Sigmoid colon (tissue), 7 donors: ENCODE data around the gene OTUD4. TPM values are rescaled to one million over a fixed set of nuclear protein-coding genes. Genes with fewer than 3 reads are reported as not detected.

Source experiments
- DNase-seq: peaks from one replicate; pipeline ENCODE4 v3.0.0-alpha.2; 2019
- H3K27ac ChIP-seq, 4 donors: fragments of 200-600 bp; sonication (generic); one replicate each; pipeline ENCODE4 v1.5.1; 2016 to 2019; ENCODE audit warnings: mild to moderate bottlenecking in 1 of 4
- H3K27me3 ChIP-seq, 3 donors: fragments of 200-600 bp; sonication (generic); one replicate each; pipeline ENCODE4 v1.5.1; 2019; ENCODE audit warnings: mild to moderate bottlenecking in 1 of 3
- H3K36me3 ChIP-seq, 4 donors: fragments of 200-600 bp; sonication (generic); one replicate each; pipeline ENCODE4 v1.5.1; 2016 to 2019
- H3K4me1 ChIP-seq, 4 donors: fragments of 200-600 bp; sonication (generic); one replicate each; pipeline ENCODE4 v1.5.1; 2017 to 2019
- H3K4me3 ChIP-seq, 4 donors: fragments of 200-600 bp; sonication (generic); one replicate each; pipeline ENCODE4 v1.5.1; 2017 to 2019; ENCODE audit warnings: mild to moderate bottlenecking in 2 of 4, moderate library complexity in 1 of 4
- H3K9me3 ChIP-seq, 4 donors: fragments of 200-600 bp in 3 of 4; sonication (generic) in 3 of 4; one replicate each; pipeline versions ENCODE4 v1.5.1 to v1.6.1; 2013 to 2019
- EP300 ChIP-seq, 4 donors: sonication (generic); formaldehyde crosslinking; IDR thresholded peaks; one replicate each; pipeline ENCODE4 v1.6.1; 2017; ENCODE audit warnings: antibody characterized with exemption in 4 of 4
- POLR2A ChIP-seq, 2 donors: fragments of 450-650 bp; IDR thresholded peaks; one replicate each; pipeline ENCODE4 v1.6.1; 2016; ENCODE audit warnings: antibody characterized with exemption in 2 of 2, mild to moderate bottlenecking in 2 of 2, moderate library complexity in 2 of 2
- POLR2AphosphoS5 ChIP-seq, 4 donors: sonication (generic); formaldehyde crosslinking; IDR thresholded peaks; one replicate each; pipeline ENCODE4 v1.6.1; 2017; ENCODE audit warnings: antibody characterized with exemption in 4 of 4
- WGBS, 2 donors: extraction: QIAGEN DNeasy Blood & Tissue Kit; methylation state at CpG; one replicate each; pipeline ENCODE4 v1.1.7; 2013; 5-methylcytosine and 5-hydroxymethylcytosine counted together
- intact Hi-C: fragments of 100-400 bp; cut with DNase I; formaldehyde crosslinking; loops from one replicate; pipeline ENCODE4 v1.15.1; 2023
- polyA plus RNA-seq, 3 donors: library from polyadenylated mRNA; stranded (reverse); fragments of 200-250 nt; gene quantifications; one replicate each; pipeline ENCODE4 v1.2.3, GENCODE V29; 2013
- total RNA-seq, 4 donors: library from RNA; depleted of rRNA; stranded (reverse); fragments of >200 nt; gene quantifications; one replicate each; pipeline ENCODE4 v1.1.0, GENCODE V29; 2016
- TF ChIP-seq, protein P1 (sequence below), 4 experiments: fragments of 450-650 bp in 3 of 4; fragments of 200-600 bp in 1 of 4; IDR thresholded peaks; one replicate each; pipeline ENCODE4 v1.5.1; 2016 to 2019; ENCODE audit warnings: antibody characterized with exemption in 4 of 4, mild to moderate bottlenecking in 3 of 4, moderate library complexity in 2 of 4
- donor health status: healthy with polysubstance abuse.
- donor health status: Bipolar disorder and iron deficiency.
- donor health status: healthy.

OTUD4 gene
- total and polyA plus RNA-seq, 7 donors, result 7.2 to 31.7 (median 27.7) TPM

DNA sequence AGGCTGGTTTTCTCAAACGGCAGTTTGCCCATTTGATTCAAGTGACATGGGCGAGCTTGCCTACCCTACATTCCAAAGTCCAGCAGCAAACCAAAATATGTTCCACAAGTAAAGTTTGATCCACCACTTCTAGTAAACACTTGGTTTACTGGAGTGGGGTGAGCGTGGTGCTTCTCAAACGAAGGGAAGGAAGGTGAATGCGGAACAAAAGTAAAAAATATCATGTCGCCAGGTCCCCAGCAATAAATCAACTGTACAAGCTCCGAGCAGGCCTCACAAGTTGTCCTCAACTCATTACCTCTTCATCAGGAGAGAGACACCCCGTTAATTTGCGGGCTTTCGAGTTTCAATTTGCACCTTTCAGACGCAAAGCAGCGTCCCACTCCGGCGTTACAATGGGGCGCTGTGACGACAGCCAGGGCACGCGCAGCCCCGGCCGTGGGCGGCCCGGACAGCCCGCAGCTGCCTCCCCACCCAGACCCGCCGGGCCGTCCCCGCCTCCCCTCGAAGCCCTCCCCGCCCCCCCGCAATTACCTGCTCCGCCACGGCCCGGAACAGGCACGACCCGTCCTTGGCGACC is 1.0 kb downstream of the OTUD4 start:
- peak; percentile 81 for DNase-seq
- intact Hi-C loops, result loop anchor here (2.0 to 5.0 kb wide), 2 partner anchors 439 to 758 kb away; partner anchors contain the start of genes MMAA and ZNF827
- TF ChIP-seq POLR2AphosphoS5 (IDR thresholded peaks at IDR 0.05) (peak; percentile 8 to 74 (median 68)), EP300 (IDR thresholded peaks at IDR 0.05) (no peak)
- WGBS, 2 donors, result 0 to 1% methylated on average over 36 of the region's 36 CpGs
- Histone ChIP-seq H3K27ac (peak overlapping the region; percentile 97 to 99 (median 98)), H3K4me1 (peaks cover 0 to 46% (median 37%) of the 10 kb centered on the region in 4 donors), H3K27me3 (no peaks in the 10 kb centered on the region), H3K4me3 (peak overlapping the region; percentile 85 to 98 (median 91)), H3K36me3 (no peaks in the 10 kb centered on the region), H3K9me3 (no peaks in the 10 kb centered on the region)

DNA sequence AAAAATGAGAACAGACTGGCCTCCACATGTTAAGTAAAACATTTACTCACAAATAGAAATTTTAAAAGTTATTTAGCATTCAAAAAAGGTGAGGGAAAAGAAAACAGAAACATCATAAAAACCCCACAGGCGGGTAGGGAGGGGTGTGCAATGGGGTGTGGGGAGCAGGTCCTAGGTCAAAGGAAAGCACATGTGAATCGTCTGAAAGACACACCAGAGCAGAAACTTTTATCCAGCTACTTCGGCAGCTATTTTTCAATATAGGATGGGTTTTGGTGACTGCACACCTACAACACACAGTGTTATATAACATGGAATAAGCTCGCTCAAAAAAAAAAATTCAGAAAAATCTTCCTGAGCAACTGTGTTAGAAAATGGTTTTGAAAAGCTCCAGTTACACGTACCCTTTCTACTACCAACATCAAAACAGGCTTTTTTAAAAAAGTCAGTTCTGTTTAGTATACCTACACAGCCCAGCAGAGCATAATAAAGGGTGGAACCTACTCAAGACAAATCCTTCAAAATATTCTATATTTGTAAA is 1.6 kb downstream of the OTUD4 start:
- TF ChIP-seq EP300 (IDR thresholded peaks at IDR 0.05) (no peak), POLR2A (IDR thresholded peaks at IDR 0.05) (no peak), POLR2AphosphoS5 (IDR thresholded peaks at IDR 0.05) (no peak)
- TF ChIP-seq, protein P1, sequence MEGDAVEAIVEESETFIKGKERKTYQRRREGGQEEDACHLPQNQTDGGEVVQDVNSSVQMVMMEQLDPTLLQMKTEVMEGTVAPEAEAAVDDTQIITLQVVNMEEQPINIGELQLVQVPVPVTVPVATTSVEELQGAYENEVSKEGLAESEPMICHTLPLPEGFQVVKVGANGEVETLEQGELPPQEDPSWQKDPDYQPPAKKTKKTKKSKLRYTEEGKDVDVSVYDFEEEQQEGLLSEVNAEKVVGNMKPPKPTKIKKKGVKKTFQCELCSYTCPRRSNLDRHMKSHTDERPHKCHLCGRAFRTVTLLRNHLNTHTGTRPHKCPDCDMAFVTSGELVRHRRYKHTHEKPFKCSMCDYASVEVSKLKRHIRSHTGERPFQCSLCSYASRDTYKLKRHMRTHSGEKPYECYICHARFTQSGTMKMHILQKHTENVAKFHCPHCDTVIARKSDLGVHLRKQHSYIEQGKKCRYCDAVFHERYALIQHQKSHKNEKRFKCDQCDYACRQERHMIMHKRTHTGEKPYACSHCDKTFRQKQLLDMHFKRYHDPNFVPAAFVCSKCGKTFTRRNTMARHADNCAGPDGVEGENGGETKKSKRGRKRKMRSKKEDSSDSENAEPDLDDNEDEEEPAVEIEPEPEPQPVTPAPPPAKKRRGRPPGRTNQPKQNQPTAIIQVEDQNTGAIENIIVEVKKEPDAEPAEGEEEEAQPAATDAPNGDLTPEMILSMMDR (IDR thresholded peaks at IDR 0.05), result no peak
- DNase-seq, result no peak
- Histone ChIP-seq H3K4me3 (peak overlapping the region; percentile 85 to 98 (median 91)), H3K27me3 (no peaks in the 10 kb centered on the region), H3K36me3 (peaks cover 0 to 4% (median 0%) of the 10 kb centered on the region in 4 donors), H3K27ac (peak overlapping the region; percentile 97 to 99 (median 98)), H3K9me3 (no peaks in the 10 kb centered on the region), H3K4me1 (peaks cover 0 to 46% (median 37%) of the 10 kb centered on the region in 4 donors)
- 1 to 2% methylated on average over 5 of the region's 5 CpGs for WGBS, 2 donors
- intact Hi-C loops, result loop anchor here (2.0 to 5.0 kb wide), 2 partner anchors 440 to 758 kb away; partner anchors contain the start of genes MMAA and ZNF827

GRCh38 chr4:145177906-145178538 is 2.4 kb downstream of the OTUD4 start:
- WGBS, 2 donors, result 1 to 8% methylated on average over 9 of the region's 9 CpGs
- intact Hi-C loops, result loop anchor here (2.0 to 5.0 kb wide), 2 partner anchors 441 to 759 kb away; partner anchors contain the start of genes MMAA and ZNF827
- H3K27ac ChIP-seq, result peak overlapping the region; percentile 97 to 99 (median 98)
- H3K4me1 ChIP-seq, result peaks cover 0 to 46% (median 39%) of the 10 kb centered on the region in 4 donors
- no peaks in the 10 kb centered on the region for H3K27me3 ChIP-seq
- no peaks in the 10 kb centered on the region for H3K9me3 ChIP-seq
- H3K4me3 ChIP-seq, result peak overlapping the region; percentile 85 to 98 (median 91)
- peaks cover 0 to 12% (median 0%) of the 10 kb centered on the region in 4 donors for H3K36me3 ChIP-seq
- TF ChIP-seq, protein P1 (IDR thresholded peaks at IDR 0.05), result no peak
- TF ChIP-seq POLR2A (IDR thresholded peaks at IDR 0.05) (no peak), EP300 (IDR thresholded peaks at IDR 0.05) (no peak), POLR2AphosphoS5 (IDR thresholded peaks at IDR 0.05) (no peak)
- DNase-seq, result no peak

GRCh38 chr4:145177511-145177905 is 2.9 kb downstream of the OTUD4 start:
- WGBS, 2 donors, result 2 to 6% methylated on average over 4 of the region's 4 CpGs
- Histone ChIP-seq H3K27me3 (no peaks in the 10 kb centered on the region), H3K4me1 (peaks cover 0 to 46% (median 43%) of the 10 kb centered on the region in 4 donors), H3K36me3 (peaks cover 0 to 12% (median 0%) of the 10 kb centered on the region in 4 donors), H3K9me3 (no peaks in the 10 kb centered on the region), H3K27ac (peak overlapping the region; percentile 97 to 99 (median 98)), H3K4me3 (peak overlapping the region; percentile 85 to 98 (median 91))
- no peak for DNase-seq
- TF ChIP-seq, protein P1 (IDR thresholded peaks at IDR 0.05), result no peak
- TF ChIP-seq POLR2AphosphoS5 (IDR thresholded peaks at IDR 0.05), result peak in 1 of 4 donors; percentile 4
- intact Hi-C loops, result loop anchor here (5.0 kb wide), 1 partner anchor 760 kb away; the partner anchor contains the start of gene ZNF827
